ENCODE data around the gene TLK1.

- no peak for TF ChIP-seq POLR2A (IDR thresholded peaks at IDR 0.05)
- TF ChIP-seq, protein P1, sequence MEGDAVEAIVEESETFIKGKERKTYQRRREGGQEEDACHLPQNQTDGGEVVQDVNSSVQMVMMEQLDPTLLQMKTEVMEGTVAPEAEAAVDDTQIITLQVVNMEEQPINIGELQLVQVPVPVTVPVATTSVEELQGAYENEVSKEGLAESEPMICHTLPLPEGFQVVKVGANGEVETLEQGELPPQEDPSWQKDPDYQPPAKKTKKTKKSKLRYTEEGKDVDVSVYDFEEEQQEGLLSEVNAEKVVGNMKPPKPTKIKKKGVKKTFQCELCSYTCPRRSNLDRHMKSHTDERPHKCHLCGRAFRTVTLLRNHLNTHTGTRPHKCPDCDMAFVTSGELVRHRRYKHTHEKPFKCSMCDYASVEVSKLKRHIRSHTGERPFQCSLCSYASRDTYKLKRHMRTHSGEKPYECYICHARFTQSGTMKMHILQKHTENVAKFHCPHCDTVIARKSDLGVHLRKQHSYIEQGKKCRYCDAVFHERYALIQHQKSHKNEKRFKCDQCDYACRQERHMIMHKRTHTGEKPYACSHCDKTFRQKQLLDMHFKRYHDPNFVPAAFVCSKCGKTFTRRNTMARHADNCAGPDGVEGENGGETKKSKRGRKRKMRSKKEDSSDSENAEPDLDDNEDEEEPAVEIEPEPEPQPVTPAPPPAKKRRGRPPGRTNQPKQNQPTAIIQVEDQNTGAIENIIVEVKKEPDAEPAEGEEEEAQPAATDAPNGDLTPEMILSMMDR (IDR thresholded peaks at IDR 0.05) = no peak
These were observed 11.1 kb upstream of the TLK1 start for GRCh38 chr2:171171808-171172207.

Measured in thyroid gland (tissue), 4 donors.